OCI-LY7 (cell line): Measurements from ENCODE around the gene MRPS26. TPM values are rescaled to one million over a fixed set of nuclear protein-coding genes. Genes with fewer than 3 reads are reported as not detected.

ENCODE experiments used
- BruUV-seq: library from RNA; stranded (reverse); fragments of 400-500 nt; replicated peaks from 2 replicates; lab custom pipeline; 2021; lab: Mats Ljungman, UMichigan
- CTCF ChIA-PET: fragments of 300-600 bp; sonication (Branson Sonifier 250); formaldehyde crosslinking; loops from one replicate; lab custom pipeline; 2022; ENCODE audit warnings: antibody characterized with exemption; ENCODE audit not compliant: unreplicated experiment; lab: Charles Lee
- POLR2A ChIA-PET: fragments of 300-600 bp; sonication (Branson Sonifier 250); formaldehyde crosslinking; loops from one replicate; lab custom pipeline; 2022; ENCODE audit warnings: antibody characterized with exemption; lab: Charles Lee
- DNase-seq: peaks from one replicate; pipeline ENCODE4 v3.0.0-alpha.2; 2015; ENCODE audit warnings: low spot score
- H2AFZ ChIP-seq: fragments of 200-600 bp; sonication (generic), shearing (Covaris generic); 2 replicates; pipeline ENCODE4 v1.6.1; 2014; ENCODE audit warnings: mild to moderate bottlenecking, antibody characterized with exemption, low read length, moderate library complexity
- H3K27ac ChIP-seq: fragments of 200-600 bp; sonication (generic); 2 replicates; pipeline ENCODE4 v1.5.1; 2014; ENCODE audit warnings: mixed run types, low read depth, mild to moderate bottlenecking, moderate library complexity, low read length, inconsistent platforms; ENCODE audit not compliant: poor library complexity, severe bottlenecking
- H3K36me3 ChIP-seq: fragments of 200-600 bp; sonication (generic); 2 replicates; pipeline ENCODE4 v1.6.1; 2014; ENCODE audit warnings: mild to moderate bottlenecking, antibody characterized with exemption, low read length, moderate library complexity, mixed read lengths; ENCODE audit not compliant: insufficient read depth
- H3K4me1 ChIP-seq: fragments of 200-600 bp; sonication (generic); 2 replicates; pipeline ENCODE4 v1.5.1; 2014; ENCODE audit warnings: mild to moderate bottlenecking, low read length; ENCODE audit not compliant: insufficient read depth, poor library complexity, severe bottlenecking
- H3K4me2 ChIP-seq: fragments of 200-600 bp; sonication (generic); 2 replicates; pipeline ENCODE4 v1.6.1; 2014; ENCODE audit warnings: mild to moderate bottlenecking, low read length
- H3K4me3 ChIP-seq: fragments of 200-600 bp; sonication (generic); 2 replicates; pipeline ENCODE4 v1.5.1; 2014; ENCODE audit warnings: mild to moderate bottlenecking, low read depth, low read length; ENCODE audit not compliant: poor library complexity, severe bottlenecking
- H3K79me2 ChIP-seq: fragments of 200-600 bp; sonication (generic); 2 replicates; pipeline ENCODE4 v1.6.1; 2016; ENCODE audit warnings: low read depth, mild to moderate bottlenecking, low read length, moderate library complexity, mixed read lengths; ENCODE audit not compliant: insufficient read depth
- H3K9me2 ChIP-seq: fragments of 200-600 bp; sonication (generic); 2 replicates; pipeline ENCODE4 v1.6.1; 2016; ENCODE audit warnings: mild to moderate bottlenecking, low read length, mixed read lengths; ENCODE audit not compliant: insufficient read depth
- H3K9me3 ChIP-seq: fragments of 200-600 bp; sonication (generic); 2 replicates; pipeline ENCODE4 v1.6.1; 2014; ENCODE audit warnings: mild to moderate bottlenecking, mixed run types, low read length, mixed read lengths
- H4K20me1 ChIP-seq: fragments of 200-600 bp; sonication (generic); 2 replicates; pipeline ENCODE4 v1.6.1; 2014; ENCODE audit warnings: mild to moderate bottlenecking, antibody characterized with exemption, low read length, moderate library complexity, mixed read lengths; ENCODE audit not compliant: insufficient read depth
- EZH2phosphoT487 ChIP-seq: fragments of 200-600 bp; sonication (generic); IDR thresholded peaks from 2 replicates; pipeline ENCODE4 v1.6.1; 2018; ENCODE audit warnings: low read depth, borderline replicate concordance, mild to moderate bottlenecking, mixed run types, antibody characterized with exemption, low read length, moderate library complexity, mixed read lengths
- intact Hi-C: fragments of 100-400 bp; cut with micrococcal nuclease; formaldehyde crosslinking; loops from one replicate; pipeline ENCODE4 v1.10.0; 2022; ENCODE audit not compliant: unreplicated experiment
- total RNA-seq, 2 experiments: library from RNA; depleted of rRNA in 1 of 2; stranded (reverse); fragments of >200 nt in 1 of 2; shearing (Covaris generic) in 1 of 2; gene quantifications; 2 replicates each; pipeline ENCODE4 v1.2.3, GENCODE V29; 2014 to 2022
- TF ChIP-seq, protein P1 (sequence below): fragments of 200-600 bp; sonication (generic); conservative IDR thresholded peaks from 2 replicates; pipeline ENCODE4 v1.5.1; 2014; ENCODE audit warnings: mild to moderate bottlenecking, antibody characterized with exemption, low read length, moderate library complexity, mixed read lengths

Gene MRPS26
- total RNA-seq, 2 experiments from 2014 or later = 73.2 to 78.1 TPM

- Histone ChIP-seq H3K9me3 (no peaks in the 10 kb centered on the region), H3K4me3 (peak overlapping the region; percentile 78), H2AFZ (no peak overlapping the region), H3K9me2 (no peaks in the 10 kb centered on the region), H3K36me3 (peaks cover 35% of the 10 kb centered on the region), H3K4me2 (peak overlapping the region; percentile 83; the same call in 1 of the 2 replicates), H4K20me1 (no peaks in the 10 kb centered on the region), H3K27ac (no peak overlapping the region), H3K4me1 (peaks cover 13% of the 10 kb centered on the region), H3K79me2 (peaks cover 14% of the 10 kb centered on the region)
- POLR2A ChIA-PET = no interaction called here
- no peak for DNase-seq
- TF ChIP-seq, protein P1, sequence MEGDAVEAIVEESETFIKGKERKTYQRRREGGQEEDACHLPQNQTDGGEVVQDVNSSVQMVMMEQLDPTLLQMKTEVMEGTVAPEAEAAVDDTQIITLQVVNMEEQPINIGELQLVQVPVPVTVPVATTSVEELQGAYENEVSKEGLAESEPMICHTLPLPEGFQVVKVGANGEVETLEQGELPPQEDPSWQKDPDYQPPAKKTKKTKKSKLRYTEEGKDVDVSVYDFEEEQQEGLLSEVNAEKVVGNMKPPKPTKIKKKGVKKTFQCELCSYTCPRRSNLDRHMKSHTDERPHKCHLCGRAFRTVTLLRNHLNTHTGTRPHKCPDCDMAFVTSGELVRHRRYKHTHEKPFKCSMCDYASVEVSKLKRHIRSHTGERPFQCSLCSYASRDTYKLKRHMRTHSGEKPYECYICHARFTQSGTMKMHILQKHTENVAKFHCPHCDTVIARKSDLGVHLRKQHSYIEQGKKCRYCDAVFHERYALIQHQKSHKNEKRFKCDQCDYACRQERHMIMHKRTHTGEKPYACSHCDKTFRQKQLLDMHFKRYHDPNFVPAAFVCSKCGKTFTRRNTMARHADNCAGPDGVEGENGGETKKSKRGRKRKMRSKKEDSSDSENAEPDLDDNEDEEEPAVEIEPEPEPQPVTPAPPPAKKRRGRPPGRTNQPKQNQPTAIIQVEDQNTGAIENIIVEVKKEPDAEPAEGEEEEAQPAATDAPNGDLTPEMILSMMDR = no peak
- TF ChIP-seq EZH2phosphoT487 = no peak
- intact Hi-C loops = no loop called here
- CTCF ChIA-PET = no interaction called here
- TSS peak; percentile 87 for BruUV-seq
These were observed 1.9 kb downstream of the MRPS26 start for GRCh38 chr20:3047486-3048419.

GRCh38 chr20:3051385-3052019 is 5.7 kb downstream of the MRPS26 start:
- Histone ChIP-seq H3K4me3 (no peak overlapping the region), H4K20me1 (no peaks in the 10 kb centered on the region), H3K9me3 (no peaks in the 10 kb centered on the region), H3K4me2 (no peak overlapping the region), H3K36me3 (peaks cover 35% of the 10 kb centered on the region), H3K4me1 (peaks cover 3% of the 10 kb centered on the region), H2AFZ (no peak overlapping the region), H3K27ac (no peak overlapping the region), H3K79me2 (peaks cover 12% of the 10 kb centered on the region), H3K9me2 (no peaks in the 10 kb centered on the region)
- ChIA-PET CTCF (no interaction called here), POLR2A (interaction anchor here (0.6 kb wide), 2 partner anchors 152 to 265 kb away, joined by 3 to 4 read pairs; no protein-coding TSS in a partner anchor)
- DNase-seq = no peak
- TF ChIP-seq EZH2phosphoT487 = no peak
- TF ChIP-seq, protein P1 = no peak
- no TSS peak for BruUV-seq
- intact Hi-C loops = loop anchor here (5.0 kb wide), 1 partner anchor 51 kb away; no protein-coding TSS in a partner anchor
